Endometrial microvascular endothelial cells (primary cell): ENCODE measurements around the gene TNNI2. TPM values are rescaled to one million over a fixed set of nuclear protein-coding genes. Genes with fewer than 3 reads are reported as not detected.

Experiments
- in situ Hi-C: cut with HindIII; loops from 2 replicates; pipeline ENCODE4 v1.10.0; 2017; ENCODE audit warnings: low sequenced_read_pairs, low pct_unique_long_range_greater_than_20kb; ENCODE audit errors: inconsistent ontology term
- total RNA-seq: library from RNA; depleted of rRNA; stranded (reverse); fragments of >200 nt; gene quantifications from one replicate; pipeline ENCODE4 v1.2.3, GENCODE V29; 2015; ENCODE audit errors: inconsistent ontology term

The TNNI2 gene
- total RNA-seq, 1 donor from 2014 or later = not detected

- in situ Hi-C loops = no loop called here
Observed at GRCh38 chr11:1843098-1843473, 4.3 kb downstream of the TNNI2 start.

- in situ Hi-C loops = no loop called here
Observed at GRCh38 chr11:1843796-1844195, 5.0 kb downstream of the TNNI2 start.

- in situ Hi-C loops = no loop called here
Observed at GRCh38 chr11:1844221-1845094, 5.7 kb downstream of the TNNI2 start.

GRCh38 chr11:1845095-1845429 is 6.3 kb downstream of the TNNI2 start:
- in situ Hi-C loops = no loop called here

- in situ Hi-C loops = no loop called here
Observed at GRCh38 chr11:1845561-1846452, 7.0 kb downstream of the TNNI2 start.

GRCh38 chr11:1846453-1846932 is 7.7 kb downstream of the TNNI2 start:
- in situ Hi-C loops = no loop called here

GRCh38 chr11:1847006-1847735 is 8.4 kb downstream of the TNNI2 start:
- in situ Hi-C loops = no loop called here

GRCh38 chr11:1847926-1848639 is 9.3 kb downstream of the TNNI2 start:
- in situ Hi-C loops = no loop called here

GRCh38 chr11:1848640-1849430 is 10.1 kb downstream of the TNNI2 start:
- in situ Hi-C loops = no loop called here

- in situ Hi-C loops = no loop called here
Observed at GRCh38 chr11:1851468-1852180, 12.8 kb downstream of the TNNI2 start.

- in situ Hi-C loops = no loop called here
Observed at GRCh38 chr11:1852271-1852876, 13.6 kb downstream of the TNNI2 start.

- in situ Hi-C loops = no loop called here
Observed at GRCh38 chr11:1852877-1853276, 14.1 kb downstream of the TNNI2 start, which contains the start of gene LSP1. Gene LSP1, plus strand, starts transcription at chr11:1853084. Its CDS starts 61 bp downstream, at chr11:1853145.

- in situ Hi-C loops = no loop called here
Observed at GRCh38 chr11:1853376-1854131, 14.8 kb downstream of the TNNI2 start.

- in situ Hi-C loops = no loop called here
Observed at GRCh38 chr11:1854132-1854948, 15.6 kb downstream of the TNNI2 start.
